Posterior cingulate gyrus (tissue), 11 donors: ENCODE results near the gene ZCCHC7.
"Not testable (repeated sequence)": the region's sequence is repeated elsewhere in the genome, so short reads cannot be mapped to it uniquely, and the experiment has no call there.

ENCODE experiments used
- DNase-seq, 10 donors: peaks; one replicate each; pipeline versions ENCODE4 v3.0.0 to v3.0.0-alpha.2; 2020 to 2021; ENCODE audit warnings: mixed read lengths in 3 of 10
- intact Hi-C: fragments of 100-400 bp; cut with DNase I; formaldehyde crosslinking; loops from one replicate; pipeline ENCODE4 v1.15.1; 2023

Gene ZCCHC7

DNA sequence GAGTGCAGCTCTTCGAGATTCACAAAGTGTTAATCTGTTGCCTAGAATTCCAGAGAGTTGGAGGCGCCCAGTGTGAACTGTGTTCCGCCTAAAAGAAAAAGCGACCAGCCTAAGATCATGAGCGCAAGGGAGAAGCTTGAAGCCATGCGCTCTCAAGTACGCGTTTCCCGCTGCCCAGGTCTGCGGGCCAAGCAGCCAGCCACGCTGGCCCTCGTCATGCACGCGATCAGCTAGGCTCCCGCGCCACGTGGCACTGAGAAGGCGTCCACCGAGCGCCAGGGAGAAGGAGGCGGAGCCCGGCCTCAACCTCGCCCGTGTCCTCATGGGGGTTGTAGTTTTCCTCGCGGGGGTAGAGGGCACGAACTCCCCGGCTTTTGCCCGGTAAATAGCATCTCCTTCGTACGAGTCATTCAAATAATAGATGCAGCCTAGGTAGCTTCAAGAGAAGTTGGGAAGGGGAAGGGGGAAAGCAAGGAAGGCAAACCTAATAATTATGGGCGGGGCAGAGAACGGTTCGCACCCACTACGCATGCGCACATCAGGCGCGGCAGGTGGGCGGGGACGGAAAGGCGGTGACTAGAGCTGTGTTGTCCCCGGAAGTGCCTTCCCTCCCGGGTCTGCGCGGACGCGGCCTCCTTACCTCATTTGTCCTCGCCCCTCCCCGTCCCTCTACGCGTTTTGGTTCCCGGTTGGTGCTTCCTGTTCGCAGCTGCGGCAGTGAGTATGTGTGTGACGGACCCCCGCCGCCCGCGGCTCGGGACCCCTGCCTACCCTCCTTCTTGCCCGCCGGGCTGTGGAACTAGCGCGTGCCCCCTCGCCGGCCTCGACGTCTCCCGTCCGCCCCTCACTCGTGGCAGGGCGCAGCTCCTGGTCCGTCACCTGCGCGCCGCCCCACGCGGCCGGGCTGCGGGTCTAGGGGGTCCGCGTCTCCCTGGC lies at the start of gene ZCCHC7:
Gene ZCCHC7, plus strand, starts transcription at position 668 of the 936 bp plus-strand sequence.
- DNase-seq = peak; percentile 92 to 99 (median 96)
- intact Hi-C loops = loop anchor here (1.0 kb wide), 1 partner anchor 41 kb away; no protein-coding TSS in a partner anchor

DNA sequence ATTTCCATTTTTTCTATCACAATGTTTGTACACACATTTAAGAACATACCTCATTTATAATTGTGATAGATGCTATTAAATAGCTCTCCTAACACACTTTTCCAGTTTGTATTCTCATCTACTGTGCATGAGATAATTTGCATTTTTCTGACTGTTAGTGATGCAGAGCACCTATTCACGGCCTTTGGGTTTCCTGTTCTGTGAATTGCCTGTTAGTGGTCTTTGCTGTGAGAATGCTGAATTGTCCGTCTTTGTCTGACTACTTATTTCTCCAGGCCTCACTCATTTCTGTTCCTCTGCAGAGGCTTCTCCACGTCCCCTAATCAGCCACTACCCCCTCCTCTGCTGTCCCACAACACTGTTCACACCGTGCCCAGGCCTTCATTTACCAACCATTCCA lies 45.6 kb upstream of the ZCCHC7 start:
- intact Hi-C loops, DNase-seq: not testable (repeated sequence)

DNA sequence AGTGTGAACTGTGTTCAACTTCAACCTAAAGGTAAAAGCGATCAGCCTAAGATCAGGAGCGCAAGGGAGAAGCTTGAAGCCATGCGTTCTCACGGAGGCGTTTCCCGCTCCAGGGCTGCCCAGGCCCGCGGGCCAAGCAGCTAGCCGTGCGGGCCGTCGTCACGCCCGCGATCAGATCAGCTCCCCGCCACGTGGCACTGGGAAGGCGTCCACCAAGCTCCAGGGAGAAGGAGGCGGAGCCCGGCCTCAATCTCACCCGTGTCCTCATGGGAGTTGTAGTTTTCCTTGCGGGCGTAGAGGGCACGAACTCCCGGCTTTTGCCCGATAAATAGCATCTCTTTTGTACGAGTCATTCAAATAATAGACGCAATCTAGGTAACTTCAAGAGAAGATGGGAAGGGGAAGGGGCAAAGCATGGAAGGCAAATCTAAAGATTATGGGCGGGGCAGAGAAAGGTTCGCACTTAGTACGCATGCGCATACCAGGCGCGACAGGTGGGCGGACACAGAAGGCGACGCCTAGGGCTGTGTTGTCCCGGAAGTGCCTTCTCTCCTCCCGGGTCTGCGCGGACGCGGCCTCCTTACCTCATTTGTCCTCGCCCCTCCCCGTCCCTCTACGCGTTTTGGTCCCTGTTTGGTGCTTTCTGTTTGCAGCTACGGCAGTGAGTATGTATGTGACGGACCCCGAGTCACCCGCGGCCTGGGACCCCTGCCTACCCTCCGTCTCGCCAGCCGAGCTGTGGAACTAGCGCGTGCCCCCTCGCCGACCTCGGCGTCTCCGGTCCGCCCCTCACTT lies 40.8 kb upstream of the ZCCHC7 start:
- DNase-seq = peak; percentile 85 to 98 (median 92)
- intact Hi-C loops = loop anchor here (1.0 kb wide), 1 partner anchor 41 kb away; the partner anchor contains the start of gene ZCCHC7

DNA sequence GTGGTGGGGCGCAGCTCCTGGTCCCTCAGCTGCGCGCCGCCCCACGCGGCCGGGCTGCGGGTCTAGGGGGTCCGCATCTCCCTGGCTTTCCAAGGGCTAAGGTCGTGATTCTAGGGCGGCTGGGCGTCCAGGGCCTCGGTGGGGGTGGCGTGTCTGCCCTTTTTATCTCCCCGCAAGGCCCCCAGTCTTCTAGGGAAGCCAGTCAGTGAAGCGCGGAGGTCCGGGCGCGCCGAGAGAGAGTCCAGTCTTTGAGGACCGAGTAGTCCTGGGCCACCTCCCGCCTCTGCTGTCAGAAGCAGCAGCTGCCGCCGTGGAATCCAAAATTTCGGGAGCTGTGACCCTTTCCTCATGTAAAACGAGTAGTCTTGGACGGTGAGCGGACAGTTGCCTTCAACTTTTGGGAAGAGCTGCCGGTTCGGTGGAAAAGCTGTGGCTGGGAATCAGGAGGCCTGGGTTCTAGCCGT lies 40.2 kb upstream of the ZCCHC7 start:
- DNase-seq = peak in 8 of 10 donors; percentile 9 to 85 (median 20)
- intact Hi-C loops = not testable (repeated sequence)

GRCh38 chr9:37081507-37081906 lies 38.9 kb upstream of the ZCCHC7 start:
- intact Hi-C loops, DNase-seq: not testable (repeated sequence)

DNA sequence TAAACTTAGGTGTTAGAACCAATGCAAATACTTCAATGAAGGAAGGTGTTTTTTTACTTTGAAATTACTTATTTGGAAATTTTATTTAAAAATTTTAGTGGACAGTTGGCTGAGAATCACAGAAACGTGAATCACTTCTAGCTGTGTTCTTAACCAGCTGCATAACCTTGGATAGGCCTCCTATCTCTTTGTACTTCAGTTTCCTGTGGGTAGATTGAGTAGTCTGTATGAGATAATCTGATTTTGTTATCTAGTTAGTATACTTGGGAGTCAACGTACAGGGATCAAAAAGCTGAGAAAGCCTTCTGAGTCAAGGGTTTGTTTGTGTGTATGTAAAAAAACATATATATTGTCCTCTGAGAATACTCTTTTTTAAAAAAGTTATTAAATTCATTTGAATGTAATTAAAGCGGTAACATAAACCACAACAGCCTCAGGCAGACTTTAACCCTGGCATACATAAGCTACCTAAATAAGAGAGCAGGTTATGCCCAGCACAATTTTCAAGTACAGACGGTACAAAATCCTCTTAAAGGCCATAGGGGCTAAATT lies 38.1 kb upstream of the ZCCHC7 start:
- DNase-seq = no peak
- intact Hi-C loops = no loop called here

- intact Hi-C loops = no loop called here
- DNase-seq = no peak
These were observed 36.7 kb upstream of the ZCCHC7 start for GRCh38 chr9:37083654-37084053.

GRCh38 chr9:37085233-37085632 lies 35.1 kb upstream of the ZCCHC7 start:
- intact Hi-C loops = no loop called here
- no peak for DNase-seq

- intact Hi-C loops, DNase-seq: not testable (repeated sequence)
These were observed 27.6 kb upstream of the ZCCHC7 start for GRCh38 chr9:37092714-37093295.

DNA sequence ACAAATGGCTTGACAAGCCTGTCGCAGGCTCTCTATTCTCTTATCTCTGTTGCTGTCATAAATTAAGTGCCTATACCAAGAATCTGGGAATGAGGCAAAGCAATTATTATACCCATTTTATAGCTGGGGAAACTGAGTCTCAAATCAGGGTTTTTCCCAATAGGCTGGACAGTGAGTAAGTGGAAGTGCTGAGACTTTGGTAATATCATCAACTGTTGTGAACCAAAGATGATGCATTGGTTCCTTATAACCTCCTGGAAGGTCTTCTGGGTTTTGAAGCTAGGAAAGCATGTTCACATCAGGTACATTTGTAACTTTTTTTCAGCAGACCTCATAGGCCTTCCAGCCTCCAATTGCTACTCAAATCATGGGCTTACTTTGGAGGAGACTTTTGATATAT lies 25.6 kb upstream of the ZCCHC7 start:
- intact Hi-C loops = no loop called here
- no peak for DNase-seq

DNA sequence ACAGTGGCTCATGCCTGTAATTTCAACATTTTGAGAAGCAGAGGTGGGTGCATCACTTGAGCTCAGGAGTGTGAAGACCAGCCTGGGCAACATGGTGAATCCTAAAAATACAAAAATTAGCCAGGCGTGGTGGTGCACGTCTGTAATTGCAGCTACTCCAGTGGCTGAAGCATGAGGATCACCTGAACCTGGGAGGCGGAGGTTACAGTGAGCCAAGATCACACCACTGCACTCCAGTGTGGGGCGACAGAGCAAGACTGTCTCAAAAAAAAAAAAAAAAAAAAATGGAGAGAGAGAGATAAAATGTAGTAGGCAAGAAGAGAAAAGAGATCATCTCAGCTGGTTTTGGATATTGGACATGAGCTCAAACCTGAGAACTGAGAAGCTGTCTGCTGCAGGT lies 23.7 kb upstream of the ZCCHC7 start:
- intact Hi-C loops = no loop called here
- no peak for DNase-seq

DNA sequence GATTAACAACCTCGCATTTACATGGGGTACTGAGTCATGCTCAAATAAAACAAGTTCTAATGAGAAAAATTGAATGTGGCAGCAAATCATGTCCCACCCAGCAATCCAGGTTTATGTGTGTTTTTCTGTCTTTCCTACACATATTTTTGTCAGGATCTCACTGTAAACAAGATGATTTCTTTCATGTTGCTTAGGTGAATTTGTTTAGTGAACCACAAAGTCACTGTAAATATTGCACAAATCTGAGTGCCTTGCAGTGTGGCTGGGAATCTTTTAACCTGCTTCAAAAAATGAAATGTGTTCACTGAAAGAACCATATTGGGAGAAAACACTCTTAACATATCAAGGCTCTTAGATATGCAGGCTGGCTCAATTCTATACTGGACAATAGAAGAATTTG lies 23.1 kb upstream of the ZCCHC7 start:
- intact Hi-C loops = no loop called here
- DNase-seq = no peak

GRCh38 chr9:37100327-37100726 lies 20.0 kb upstream of the ZCCHC7 start:
- intact Hi-C loops = no loop called here
- DNase-seq = no peak

GRCh38 chr9:37100741-37101140 lies 19.6 kb upstream of the ZCCHC7 start:
- intact Hi-C loops = no loop called here
- DNase-seq = no peak

- intact Hi-C loops = no loop called here
- no peak for DNase-seq
These were observed 17.9 kb upstream of the ZCCHC7 start for GRCh38 chr9:37102486-37102885.

DNA sequence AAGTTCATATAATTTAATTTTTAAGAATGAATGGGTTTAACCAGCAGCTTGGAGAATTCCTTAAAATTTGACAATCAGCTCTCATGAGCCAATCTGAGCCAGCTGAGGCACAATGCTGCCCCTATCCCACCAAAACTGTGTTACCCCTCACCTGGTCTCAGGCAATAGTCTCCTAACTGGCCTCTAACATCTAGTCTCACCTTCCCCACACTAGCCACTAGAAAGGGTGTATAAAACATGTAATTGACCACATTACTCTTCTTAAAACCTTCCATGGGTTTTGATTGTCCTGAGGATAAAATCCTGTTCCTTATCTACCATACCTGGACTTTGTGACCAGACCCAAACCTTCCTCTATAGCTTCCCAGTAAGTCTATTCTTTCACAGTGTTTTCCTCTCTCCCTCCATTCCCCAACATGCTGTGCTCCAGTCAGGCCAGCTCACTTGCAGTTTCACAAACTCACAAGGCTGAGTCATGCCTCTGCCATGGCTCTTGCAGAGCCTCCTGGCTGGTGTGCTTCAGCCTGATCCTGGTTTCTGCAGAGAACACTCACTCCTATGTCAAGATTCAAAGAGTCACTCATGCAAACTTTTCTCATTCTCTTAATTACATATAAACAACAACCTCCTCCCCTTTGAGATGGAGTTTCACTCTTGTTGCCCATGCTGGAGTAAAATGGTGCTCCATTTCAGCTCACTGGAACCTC lies 16.0 kb upstream of the ZCCHC7 start:
- intact Hi-C loops = no loop called here
- DNase-seq = no peak

GRCh38 chr9:37105234-37105633 lies 15.1 kb upstream of the ZCCHC7 start:
- DNase-seq = no peak
- intact Hi-C loops = no loop called here

GRCh38 chr9:37107701-37108100 lies 12.7 kb upstream of the ZCCHC7 start:
- no peak for DNase-seq
- intact Hi-C loops = no loop called here

DNA sequence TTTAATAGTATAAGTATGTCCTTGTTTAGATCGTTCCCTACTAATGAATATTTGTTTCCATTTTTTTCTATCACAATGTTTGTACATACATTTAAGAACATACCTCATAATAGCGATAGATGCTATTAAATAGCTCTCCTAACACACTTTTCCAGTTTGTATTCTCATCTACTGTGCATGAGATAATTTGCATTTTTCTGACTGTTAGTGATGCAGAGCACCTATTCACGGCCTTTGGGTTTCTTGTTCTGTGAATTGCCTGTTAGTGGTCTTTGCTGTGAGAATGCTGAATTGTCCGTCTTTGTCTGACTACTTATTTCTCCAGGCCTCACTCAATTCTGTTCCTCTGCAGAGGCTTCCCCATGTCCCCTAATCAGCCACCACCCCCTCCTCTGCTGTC lies 5.9 kb upstream of the ZCCHC7 start:
- intact Hi-C loops, DNase-seq: not testable (repeated sequence)

DNA sequence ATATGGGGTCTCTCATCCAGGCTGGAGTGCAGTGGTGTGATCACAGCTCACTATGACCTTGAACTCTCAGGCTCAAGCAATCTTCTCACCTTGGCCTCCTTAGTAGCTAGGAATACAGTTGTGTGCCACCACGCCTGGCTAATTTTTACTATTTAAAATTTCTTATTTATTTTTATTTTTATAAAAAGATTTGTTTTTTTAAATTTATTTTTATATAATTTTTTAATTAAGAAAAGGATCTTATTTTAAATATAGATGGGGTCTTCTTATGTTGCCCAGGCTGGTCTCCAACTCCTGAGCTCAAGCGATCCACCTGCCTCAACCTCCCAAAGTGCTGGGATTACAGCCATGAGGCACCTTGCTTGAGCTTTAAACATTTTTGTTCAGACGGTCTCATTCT lies 2.4 kb upstream of the ZCCHC7 start:
- no peak for DNase-seq
- intact Hi-C loops = no loop called here
